Ascending aorta (tissue), 2 donors: ENCODE results near the gene PARP16. TPM values are rescaled to one million over a fixed set of nuclear protein-coding genes. Genes with fewer than 3 reads are reported as not detected.

Source experiments
- DNase-seq, 2 donors: peaks; one replicate each; pipeline ENCODE4 v3.0.0-alpha.2; 2019; ENCODE audit warnings: low spot score in 2 of 2
- H3K27ac ChIP-seq, 2 donors: fragments of 200-600 bp; sonication (generic); one replicate each; pipeline ENCODE4 v1.5.1; 2016 to 2017; ENCODE audit warnings: mild to moderate bottlenecking in 1 of 2
- H3K27me3 ChIP-seq: fragments of 200-600 bp; sonication (generic); one replicate; pipeline ENCODE4 v1.5.1; 2017
- H3K36me3 ChIP-seq, 2 donors: fragments of 200-600 bp; sonication (generic); one replicate each; pipeline ENCODE4 v1.5.1; 2016
- H3K4me1 ChIP-seq, 2 donors: fragments of 200-600 bp; sonication (generic); one replicate each; pipeline ENCODE4 v1.5.1; 2016 to 2017; ENCODE audit warnings: mild to moderate bottlenecking in 1 of 2
- H3K4me3 ChIP-seq, 2 donors: fragments of 200-600 bp; sonication (generic); one replicate each; pipeline ENCODE4 v1.5.1; 2016 to 2017; ENCODE audit warnings: mild to moderate bottlenecking in 1 of 2
- H3K9me3 ChIP-seq, 2 donors: fragments of 200-600 bp; sonication (generic); one replicate each; pipeline ENCODE4 v1.5.1; 2016
- CTCF ChIP-seq, 3 experiments: fragments of 200-600 bp in 2 of 3; fragments of 450-650 bp in 1 of 3; sonication (generic) in 2 of 3; IDR thresholded peaks; one replicate each; pipeline ENCODE4 v1.5.1; 2016 to 2019; ENCODE audit warnings: antibody characterized with exemption in 3 of 3, mild to moderate bottlenecking in 1 of 3, moderate library complexity in 1 of 3
- intact Hi-C: fragments of 100-400 bp; cut with DNase I; formaldehyde crosslinking; loops from one replicate; pipeline ENCODE4 v1.15.1; 2023
- total RNA-seq: library from RNA; depleted of rRNA; stranded (reverse); fragments of >200 nt; gene quantifications from one replicate; pipeline ENCODE4 v1.1.0, GENCODE V29; 2016

Gene PARP16
- total RNA-seq, 1 donor from 2014 or later: 2.9 TPM

GRCh38 chr15:65259367-65259797 is 27.3 kb downstream of the PARP16 start:
- no peak overlapping the region for H3K4me3 ChIP-seq
- no peak for DNase-seq
- H3K36me3 ChIP-seq: peaks cover 45 to 59% of the 10 kb centered on the region in 2 donors
- H3K4me1 ChIP-seq: no peaks in the 10 kb centered on the region
- H3K27me3 ChIP-seq: no peaks in the 10 kb centered on the region
- H3K27ac ChIP-seq: peak overlapping the region in 1 of 2 donors; percentile 2
- intact Hi-C loops: no loop called here
- no peak for TF ChIP-seq CTCF (IDR thresholded peaks at IDR 0.05)
- no peaks in the 10 kb centered on the region for H3K9me3 ChIP-seq

- Histone ChIP-seq H3K4me3 (no peak overlapping the region), H3K27me3 (no peaks in the 10 kb centered on the region), H3K4me1 (no peaks in the 10 kb centered on the region), H3K9me3 (no peaks in the 10 kb centered on the region), H3K36me3 (peaks cover 45 to 59% of the 10 kb centered on the region in 2 donors), H3K27ac (peak overlapping the region in 1 of 2 donors; percentile 2)
- TF ChIP-seq CTCF (IDR thresholded peaks at IDR 0.05): no peak
- no peak for DNase-seq
- intact Hi-C loops: no loop called here
These were observed 28.1 kb downstream of the PARP16 start for GRCh38 chr15:65258375-65259262.

- Histone ChIP-seq H3K4me3 (no peak overlapping the region), H3K36me3 (peaks cover 29 to 37% of the 10 kb centered on the region in 2 donors), H3K9me3 (no peaks in the 10 kb centered on the region), H3K27me3 (no peaks in the 10 kb centered on the region), H3K27ac (no peak overlapping the region), H3K4me1 (no peaks in the 10 kb centered on the region)
- no peak for DNase-seq
- TF ChIP-seq CTCF (IDR thresholded peaks at IDR 0.05): no peak
- intact Hi-C loops: no loop called here
These were observed 31.1 kb downstream of the PARP16 start for GRCh38 chr15:65255486-65256140.

- intact Hi-C loops: no loop called here
- no peaks in the 10 kb centered on the region for H3K9me3 ChIP-seq
- no peak for TF ChIP-seq CTCF (IDR thresholded peaks at IDR 0.05)
- H3K27ac ChIP-seq: no peak overlapping the region
- H3K4me3 ChIP-seq: no peak overlapping the region
- H3K36me3 ChIP-seq: peaks cover 21 to 30% of the 10 kb centered on the region in 2 donors
- no peaks in the 10 kb centered on the region for H3K4me1 ChIP-seq
- no peaks in the 10 kb centered on the region for H3K27me3 ChIP-seq
- DNase-seq: no peak
These were observed 31.9 kb downstream of the PARP16 start for GRCh38 chr15:65254758-65255157.

GRCh38 chr15:65254356-65254755 is 32.3 kb downstream of the PARP16 start:
- Histone ChIP-seq H3K4me3 (no peak overlapping the region), H3K27me3 (no peaks in the 10 kb centered on the region), H3K4me1 (no peaks in the 10 kb centered on the region), H3K9me3 (no peaks in the 10 kb centered on the region), H3K27ac (no peak overlapping the region), H3K36me3 (peaks cover 19 to 26% of the 10 kb centered on the region in 2 donors)
- DNase-seq: no peak
- intact Hi-C loops: no loop called here
- no peak for TF ChIP-seq CTCF (IDR thresholded peaks at IDR 0.05)
